Naive thymus-derived CD4-positive, alpha-beta T cell (primary cell): Measurements from ENCODE around the gene PPP3R1. TPM values are rescaled to one million over a fixed set of nuclear protein-coding genes. Genes with fewer than 3 reads are reported as not detected.

Source experiments
- ATAC-seq: fragments of 150-1000 bp; cut with Tn5 transposase; 2 replicates; pipeline ENCODE4 v1.10.0; 2021; ENCODE audit warnings: mild to moderate bottlenecking, moderate library complexity
- CTCF ChIA-PET: fragments of 350-600 bp; sonication (Branson Sonifier 250); formaldehyde crosslinking; loops from one replicate; lab custom pipeline; 2021; ENCODE audit warnings: antibody characterized with exemption; lab: Charles Lee
- POLR2A ChIA-PET: fragments of 350-600 bp; sonication (Branson Sonifier 250); formaldehyde crosslinking; loops from one replicate; lab custom pipeline; 2021; ENCODE audit warnings: antibody characterized with exemption, inconsistent platforms; lab: Charles Lee
- DNase-seq, 9 donors: peaks; one replicate each; pipeline versions ENCODE4 v3.0.0 to v3.0.0-alpha.2; 2020 to 2022; ENCODE audit warnings: mixed read lengths in 1 of 9
- H3K27ac ChIP-seq: one replicate; pipeline ENCODE4 v1.7.0; 2013; ENCODE audit warnings: mild to moderate bottlenecking, low read depth, low read length, moderate library complexity
- H3K27me3 ChIP-seq, 2 donors: one replicate each; pipeline ENCODE4 v1.7.0; 2013; ENCODE audit warnings: low read length in 2 of 2, mild to moderate bottlenecking in 2 of 2, moderate library complexity in 2 of 2; ENCODE audit not compliant: control insufficient read depth in 2 of 2, insufficient read depth in 2 of 2
- H3K36me3 ChIP-seq, 3 experiments: 1 replicate in 2 of 3; 2 replicates in 1 of 3; pipeline ENCODE4 v1.7.0; 2013; ENCODE audit warnings: low read length in 3 of 3, mild to moderate bottlenecking in 3 of 3, moderate library complexity in 1 of 3; ENCODE audit not compliant: insufficient read depth in 3 of 3, control insufficient read depth in 2 of 3
- H3K4me1 ChIP-seq, 2 donors: one replicate each; pipeline ENCODE4 v1.7.0; 2013; ENCODE audit warnings: low read length in 2 of 2, mild to moderate bottlenecking in 2 of 2, moderate library complexity in 1 of 2; ENCODE audit not compliant: control insufficient read depth in 2 of 2, insufficient read depth in 2 of 2
- H3K4me3 ChIP-seq: 2 replicates; pipeline ENCODE4 v1.7.0; 2013; ENCODE audit warnings: mild to moderate bottlenecking, low read length
- H3K9me3 ChIP-seq, 3 experiments: 1 replicate in 2 of 3; 2 replicates in 1 of 3; pipeline ENCODE4 v1.7.0; 2013; ENCODE audit warnings: low read length in 3 of 3; ENCODE audit not compliant: control insufficient read depth in 2 of 3
- H3K27ac Mint-ChIP-seq, 9 donors: one replicate each; pipeline ENCODE4 v1.8.0; 2020 to 2022; ENCODE audit warnings: mixed read lengths in 9 of 9, mild to moderate bottlenecking in 8 of 9, moderate library complexity in 5 of 9, inconsistent platforms in 2 of 9
- H3K27me3 Mint-ChIP-seq, 5 donors: one replicate each; pipeline ENCODE4 v1.8.0; 2021 to 2022; ENCODE audit warnings: mixed read lengths in 5 of 5, mild to moderate bottlenecking in 1 of 5
- H3K36me3 Mint-ChIP-seq, 5 donors: one replicate each; pipeline ENCODE4 v1.8.0; 2020 to 2022; ENCODE audit warnings: mixed read lengths in 5 of 5, mild to moderate bottlenecking in 3 of 5, inconsistent platforms in 1 of 5
- H3K4me1 Mint-ChIP-seq, 7 donors: one replicate each; pipeline ENCODE4 v1.8.0; 2020 to 2022; ENCODE audit warnings: mixed read lengths in 7 of 7, mild to moderate bottlenecking in 3 of 7, inconsistent platforms in 1 of 7
- H3K4me3 Mint-ChIP-seq, 10 donors: one replicate each; pipeline ENCODE4 v1.8.0; 2020 to 2022; ENCODE audit warnings: mild to moderate bottlenecking in 10 of 10, mixed read lengths in 10 of 10, moderate library complexity in 6 of 10, inconsistent platforms in 2 of 10
- H3K9me3 Mint-ChIP-seq, 11 donors: one replicate each; pipeline ENCODE4 v1.8.0; 2020 to 2022; ENCODE audit warnings: mixed read lengths in 11 of 11, mild to moderate bottlenecking in 4 of 11, inconsistent platforms in 1 of 11, moderate library complexity in 1 of 11
- intact Hi-C, 2 donors: fragments of 100-400 bp; cut with micrococcal nuclease; formaldehyde crosslinking; loops; one replicate each; pipeline ENCODE4 v1.15.1; 2023
- polyA plus RNA-seq, 2 donors: library from polyadenylated mRNA; unstranded; fragments of 300-500 nt; fragmentation: Illumina TruSeq; gene quantifications; one replicate each; pipeline ENCODE4 v1.2.3, GENCODE V29; 2021
- total RNA-seq, 6 experiments: library from RNA in 5 of 6; stranded (reverse) in 5 of 6; gene quantifications; 1 replicate in 5 of 6; 2 replicates in 1 of 6; pipeline ENCODE4 v1.2.3 and lab custom pipeline; 2021 to 2026

The PPP3R1 gene
- total and polyA plus RNA-seq, 7 experiments from 2014 or later: 2.6 to 78.2 (median 64.2) TPM

DNA sequence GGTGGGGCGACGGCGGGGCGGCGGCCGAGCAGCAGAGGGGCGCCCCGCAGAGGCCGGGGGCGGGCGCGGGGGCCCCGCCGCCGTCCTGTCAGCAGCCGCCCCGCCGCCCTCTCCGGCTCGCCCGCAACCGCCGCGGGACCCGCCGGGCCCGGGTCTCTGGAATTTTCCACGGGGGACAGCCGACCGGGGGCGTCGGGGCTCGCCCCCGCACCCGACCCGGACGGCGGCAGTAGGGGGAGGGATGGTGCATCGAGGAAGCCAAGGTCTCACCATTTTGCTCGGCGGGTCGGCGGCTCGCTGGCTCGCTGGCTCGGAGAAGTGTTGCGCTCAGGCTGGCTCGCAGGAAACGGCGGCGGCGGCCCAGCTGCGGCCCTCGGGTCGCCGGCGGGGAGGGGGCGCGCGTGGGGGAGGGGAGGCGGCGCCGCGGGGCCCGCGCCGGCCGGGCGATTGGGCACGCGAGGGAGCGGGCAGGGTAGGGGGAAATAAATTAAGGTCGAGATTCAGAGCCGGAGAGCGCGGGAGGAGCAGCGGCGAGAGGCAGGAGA is 405 bp downstream of the PPP3R1 start:
- intact Hi-C loops: loop anchor here (1.0 to 10.0 kb wide), 23 partner anchors 14 to 855 kb away; partner anchors contain the start of genes ETAA1 (in 2 of the 2), PNO1 (in 2 of the 2), APLF (in 1 of the 2) and ARHGAP25 (in 1 of the 2)
- H3K9me3 Mint-ChIP-seq: peaks cover 0 to 6% (median 0%) of the 10 kb centered on the region in 11 donors
- peaks cover 0 to 14% (median 6%) of the 10 kb centered on the region in 5 donors for H3K36me3 Mint-ChIP-seq
- Histone ChIP-seq H3K27ac (peak overlapping the region; percentile 82), H3K36me3 (peaks cover 0 to 3% (median 2%) of the 10 kb centered on the region in 3 experiments), H3K27me3 (no peaks in the 10 kb centered on the region), H3K9me3 (no peaks in the 10 kb centered on the region), H3K4me1 (peaks cover 38 to 51% of the 10 kb centered on the region in 2 donors), H3K4me3 (peak overlapping the region; percentile 66)
- POLR2A ChIA-PET: interaction anchor here (0.8 to 3.9 kb wide), 8 partner anchors 10 to 189 kb away, joined by 3 to 31 read pairs (median 4); partner anchors contain the start of genes C1D and PNO1
- H3K4me1 Mint-ChIP-seq: peaks cover 37 to 48% (median 45%) of the 10 kb centered on the region in 7 donors
- DNase-seq: peak in 7 of 9 donors; percentile 25 to 70 (median 43)
- peak overlapping the region; percentile 86 to 99 (median 94) for H3K27ac Mint-ChIP-seq
- CTCF ChIA-PET: interaction anchor here (2.2 kb wide), 1 partner anchor 56 kb away, joined by 12 read pairs; no protein-coding TSS in a partner anchor
- H3K27me3 Mint-ChIP-seq: peaks cover 0 to 2% (median 0%) of the 10 kb centered on the region in 5 donors
- peak; percentile 1 for ATAC-seq
- peak overlapping the region in 7 of 10 donors; percentile 81 to 98 (median 98) for H3K4me3 Mint-ChIP-seq

DNA sequence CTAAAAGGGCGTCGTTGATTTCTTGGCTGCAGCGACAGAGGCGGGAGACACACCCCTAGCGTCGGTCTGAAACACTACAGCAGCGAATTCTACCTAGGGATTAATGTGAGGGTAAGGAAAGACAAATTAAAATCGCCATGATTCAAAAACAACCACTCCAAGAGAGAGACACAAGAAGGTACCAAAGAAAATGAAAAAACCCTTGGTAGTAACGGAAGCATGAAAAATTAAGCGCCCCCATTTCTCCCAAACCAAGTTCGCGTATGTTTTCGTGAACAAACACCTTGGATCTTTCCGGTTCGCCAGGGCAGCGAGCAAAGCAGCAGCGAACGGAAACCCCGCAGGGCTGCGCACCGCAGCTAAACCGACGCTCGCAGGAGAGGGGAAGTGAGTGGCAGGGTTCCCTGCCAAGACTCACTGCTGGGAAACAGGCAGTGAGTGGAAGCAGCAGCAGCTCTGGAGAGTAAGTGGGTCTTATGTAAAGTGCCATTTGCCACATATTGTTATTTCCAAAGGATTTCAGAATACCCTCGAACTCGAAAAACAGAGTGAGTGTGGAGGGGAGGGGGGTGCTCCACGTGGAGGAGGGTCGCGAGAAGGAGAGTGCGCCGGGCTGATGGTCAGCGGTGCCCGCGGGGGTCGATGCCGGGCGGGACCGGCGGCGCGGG is 1.0 kb downstream of the PPP3R1 start:
- DNase-seq (peak; percentile 46 to 91 (median 82)), ATAC-seq (peak; percentile 75)
- H3K27me3 ChIP-seq: no peaks in the 10 kb centered on the region
- peaks cover 0 to 3% (median 2%) of the 10 kb centered on the region in 3 experiments for H3K36me3 ChIP-seq
- Mint-ChIP-seq H3K4me3 (peak overlapping the region in 6 of 10 donors; percentile 88 to 99 (median 91)), H3K36me3 (peaks cover 0 to 14% (median 6%) of the 10 kb centered on the region in 5 donors), H3K9me3 (peaks cover 0 to 6% (median 0%) of the 10 kb centered on the region in 11 donors), H3K27me3 (peaks cover 0 to 2% (median 0%) of the 10 kb centered on the region in 5 donors), H3K27ac (peak overlapping the region in 7 of 9 donors; percentile 92 to 99 (median 94)), H3K4me1 (peaks cover 35 to 44% (median 42%) of the 10 kb centered on the region in 7 donors)
- H3K4me1 ChIP-seq: peaks cover 44 to 55% of the 10 kb centered on the region in 2 donors
- H3K27ac ChIP-seq: peak overlapping the region; percentile 82
- ChIA-PET CTCF (interaction anchor here (0.8 to 2.2 kb wide), 2 partner anchors 55 to 76 kb away, joined by 3 to 12 read pairs; no protein-coding TSS in a partner anchor), POLR2A (interaction anchor here (0.7 to 3.9 kb wide), 6 partner anchors 15 to 131 kb away, joined by 3 to 31 read pairs (median 6); partner anchors contain the start of gene PNO1)
- intact Hi-C loops: loop anchor here (1.0 to 10.0 kb wide), 16 partner anchors 13 to 854 kb away; partner anchors contain the start of genes ETAA1 (in 2 of the 2) and ARHGAP25 (in 1 of the 2)
- no peaks in the 10 kb centered on the region for H3K9me3 ChIP-seq
- H3K4me3 ChIP-seq: peak overlapping the region; percentile 66

DNA sequence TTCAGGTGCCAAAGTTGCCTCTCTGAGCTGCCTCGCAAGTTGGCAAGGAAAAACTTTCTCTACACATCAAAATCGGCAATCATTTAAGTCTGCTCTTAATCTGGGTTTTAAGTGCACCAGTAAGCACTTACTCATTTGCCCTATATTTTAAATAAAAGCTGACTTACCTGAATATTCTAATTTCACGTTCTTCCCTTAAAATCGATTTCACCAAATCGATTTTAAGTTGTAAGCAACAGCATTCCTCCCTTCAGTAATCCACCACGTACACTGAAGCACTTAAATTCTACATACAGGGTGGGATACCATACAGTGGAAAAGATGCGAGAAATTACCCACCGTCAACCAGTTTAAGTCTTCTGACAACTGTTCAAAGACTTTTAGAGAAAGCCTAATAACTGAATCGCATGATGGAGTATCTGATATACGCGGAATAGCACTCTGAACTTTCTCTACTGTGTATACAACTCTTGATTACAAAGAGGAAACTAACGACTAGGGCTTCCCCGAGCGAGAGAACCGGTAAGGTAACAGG is 1.6 kb downstream of the PPP3R1 start:
- H3K9me3 Mint-ChIP-seq: peaks cover 0 to 6% (median 0%) of the 10 kb centered on the region in 11 donors
- ChIA-PET POLR2A (interaction anchor here (0.7 to 3.9 kb wide), 6 partner anchors 15 to 130 kb away, joined by 3 to 31 read pairs (median 6); partner anchors contain the start of gene PNO1), CTCF (interaction anchor here (0.8 to 2.2 kb wide), 6 partner anchors 25 to 128 kb away, joined by 3 to 12 read pairs (median 4); no protein-coding TSS in a partner anchor)
- H3K27ac Mint-ChIP-seq: peak overlapping the region in 7 of 9 donors; percentile 92 to 99 (median 94)
- H3K27me3 ChIP-seq: no peaks in the 10 kb centered on the region
- H3K27ac ChIP-seq: peak overlapping the region; percentile 82
- peaks cover 0 to 14% (median 6%) of the 10 kb centered on the region in 5 donors for H3K36me3 Mint-ChIP-seq
- peaks cover 50 to 56% of the 10 kb centered on the region in 2 donors for H3K4me1 ChIP-seq
- peak overlapping the region in 6 of 10 donors; percentile 88 to 99 (median 91) for H3K4me3 Mint-ChIP-seq
- H3K4me3 ChIP-seq: peak overlapping the region; percentile 66
- no peaks in the 10 kb centered on the region for H3K9me3 ChIP-seq
- peaks cover 0 to 2% (median 0%) of the 10 kb centered on the region in 5 donors for H3K27me3 Mint-ChIP-seq
- intact Hi-C loops: loop anchor here (1.0 to 10.0 kb wide), 16 partner anchors 12 to 853 kb away; partner anchors contain the start of genes ETAA1 (in 2 of the 2) and ARHGAP25 (in 1 of the 2)
- DNase-seq (no peak), ATAC-seq (no peak)
- peaks cover 30 to 39% (median 37%) of the 10 kb centered on the region in 7 donors for H3K4me1 Mint-ChIP-seq
- H3K36me3 ChIP-seq: peaks cover 0 to 3% (median 2%) of the 10 kb centered on the region in 3 experiments

DNA sequence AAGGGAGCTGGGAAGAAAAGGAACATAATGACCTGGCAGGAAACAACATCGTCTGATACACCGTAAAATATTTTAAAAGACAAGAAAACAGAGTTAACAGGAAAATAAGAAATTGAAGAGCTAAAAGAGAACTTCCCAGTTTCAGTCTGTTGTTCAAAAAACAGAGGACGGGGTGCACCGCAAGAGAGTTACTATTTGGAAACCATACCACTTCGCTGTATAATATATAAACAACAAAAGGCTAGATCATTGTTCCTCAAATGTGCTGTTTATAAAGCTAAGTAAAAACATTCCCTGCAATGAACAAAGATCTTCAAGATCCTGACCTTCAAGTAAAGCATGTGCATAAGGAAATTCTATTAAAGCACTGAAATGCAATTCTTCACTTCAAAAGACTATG is 2.1 kb downstream of the PPP3R1 start:
- peak overlapping the region in 7 of 9 donors; percentile 92 to 99 (median 94) for H3K27ac Mint-ChIP-seq
- H3K9me3 Mint-ChIP-seq: peaks cover 0 to 6% (median 0%) of the 10 kb centered on the region in 11 donors
- H3K36me3 Mint-ChIP-seq: peaks cover 0 to 14% (median 6%) of the 10 kb centered on the region in 5 donors

DNA sequence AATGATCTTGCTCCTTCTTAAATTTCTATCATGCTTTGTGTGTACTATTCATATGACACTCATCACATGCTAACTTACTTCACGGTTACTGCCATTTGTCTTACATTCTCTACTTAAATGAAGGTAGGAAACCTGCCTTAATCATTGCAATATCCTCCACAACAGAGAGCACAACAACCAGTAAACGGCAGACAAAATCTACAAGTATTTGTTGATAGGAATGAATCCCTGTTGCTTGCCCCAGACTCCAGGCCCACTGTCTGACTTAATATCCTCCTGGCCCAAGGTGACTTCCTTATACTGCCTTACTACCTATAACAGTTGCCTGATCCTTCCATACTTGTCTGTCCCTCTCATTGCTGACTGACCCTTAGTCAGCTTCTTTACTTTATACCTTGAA is 3.5 kb downstream of the PPP3R1 start:
- Histone ChIP-seq H3K36me3 (peaks cover 0 to 3% (median 2%) of the 10 kb centered on the region in 3 experiments), H3K4me3 (no peak overlapping the region), H3K27me3 (no peaks in the 10 kb centered on the region), H3K4me1 (peaks cover 59 to 67% of the 10 kb centered on the region in 2 donors), H3K27ac (peak overlapping the region; percentile 82), H3K9me3 (no peaks in the 10 kb centered on the region)
- Mint-ChIP-seq H3K4me3 (no peak overlapping the region), H3K27ac (no peak overlapping the region), H3K27me3 (peaks cover 0 to 2% (median 0%) of the 10 kb centered on the region in 5 donors), H3K4me1 (peaks cover 11 to 24% (median 20%) of the 10 kb centered on the region in 7 donors), H3K9me3 (peaks cover 0 to 6% (median 0%) of the 10 kb centered on the region in 11 donors), H3K36me3 (peaks cover 0 to 11% (median 6%) of the 10 kb centered on the region in 5 donors)
- ChIA-PET CTCF (no interaction called here), POLR2A (interaction anchor here (0.7 kb wide), 1 partner anchor 24 kb away, joined by 5 read pairs; no protein-coding TSS in a partner anchor)
- ATAC-seq: no peak
- no peak for DNase-seq
- intact Hi-C loops: no loop called here

More for the DNA sequence above, 2.1 kb downstream of the PPP3R1 start:
- H3K27me3 Mint-ChIP-seq: peaks cover 0 to 2% (median 0%) of the 10 kb centered on the region in 5 donors
- Histone ChIP-seq H3K27ac (peak overlapping the region; percentile 82), H3K4me3 (peak overlapping the region; percentile 66), H3K36me3 (peaks cover 0 to 3% (median 2%) of the 10 kb centered on the region in 3 experiments), H3K9me3 (no peaks in the 10 kb centered on the region), H3K4me1 (peaks cover 55 to 60% of the 10 kb centered on the region in 2 donors), H3K27me3 (no peaks in the 10 kb centered on the region)
- peak overlapping the region in 6 of 10 donors; percentile 88 to 99 (median 91) for H3K4me3 Mint-ChIP-seq
- POLR2A ChIA-PET: interaction anchor here (0.6 to 3.9 kb wide), 4 partner anchors 32 to 93 kb away, joined by 3 to 31 read pairs (median 8); partner anchors contain the start of gene PNO1
- CTCF ChIA-PET: interaction anchor here (0.8 to 2.2 kb wide), 5 partner anchors 25 to 128 kb away, joined by 3 to 12 read pairs (median 5); no protein-coding TSS in a partner anchor
- intact Hi-C loops: loop anchor here (2.0 to 10.0 kb wide), 6 partner anchors 43 to 853 kb away; partner anchors contain the start of genes ARHGAP25 (in 1 of the 2) and ETAA1 (in 1 of the 2)
- peaks cover 25 to 36% (median 33%) of the 10 kb centered on the region in 7 donors for H3K4me1 Mint-ChIP-seq
- DNase-seq: no peak
- ATAC-seq: no peak
